Body of pancreas (tissue), 4 donors: ENCODE measurements around the gene FAM72D.
"Not testable (repeated sequence)": the region's sequence is repeated elsewhere in the genome, so short reads cannot be mapped to it uniquely, and the experiment has no call there.

Experiments used
- POLR2A ChIP-seq, 3 donors: fragments of 450-650 bp; IDR thresholded peaks; one replicate each; pipeline ENCODE4 v1.6.1; 2016; ENCODE audit warnings: antibody characterized with exemption in 3 of 3, mild to moderate bottlenecking in 2 of 3
- TF ChIP-seq, protein P1 (sequence below), 7 experiments: fragments of 450-650 bp in 4 of 7; fragments of 200-600 bp in 3 of 7; sonication (generic) in 3 of 7; IDR thresholded peaks; one replicate each; pipeline ENCODE4 v1.5.1; 2016 to 2019; ENCODE audit warnings: antibody characterized with exemption in 7 of 7

DNA sequence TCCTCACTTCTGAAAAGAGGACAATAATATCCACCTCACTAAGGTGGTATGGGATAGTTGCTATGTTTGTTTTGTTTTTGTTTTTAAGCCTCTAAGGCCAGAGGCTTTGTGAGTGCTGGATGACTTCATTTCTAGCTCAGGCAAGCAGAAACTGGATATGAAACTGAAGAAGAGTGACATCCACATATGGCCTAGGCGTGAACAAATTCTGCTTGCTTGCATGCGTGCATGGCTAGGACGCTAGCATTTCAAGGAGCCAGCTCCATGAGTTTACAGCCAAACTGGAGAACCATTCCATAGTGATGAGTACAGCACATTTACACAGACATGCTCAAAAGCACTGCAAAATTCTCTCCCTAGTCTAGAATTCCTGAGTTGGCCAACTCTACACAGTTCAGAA, 37.6 kb upstream of the FAM72D start:
- TF ChIP-seq, protein P1, sequence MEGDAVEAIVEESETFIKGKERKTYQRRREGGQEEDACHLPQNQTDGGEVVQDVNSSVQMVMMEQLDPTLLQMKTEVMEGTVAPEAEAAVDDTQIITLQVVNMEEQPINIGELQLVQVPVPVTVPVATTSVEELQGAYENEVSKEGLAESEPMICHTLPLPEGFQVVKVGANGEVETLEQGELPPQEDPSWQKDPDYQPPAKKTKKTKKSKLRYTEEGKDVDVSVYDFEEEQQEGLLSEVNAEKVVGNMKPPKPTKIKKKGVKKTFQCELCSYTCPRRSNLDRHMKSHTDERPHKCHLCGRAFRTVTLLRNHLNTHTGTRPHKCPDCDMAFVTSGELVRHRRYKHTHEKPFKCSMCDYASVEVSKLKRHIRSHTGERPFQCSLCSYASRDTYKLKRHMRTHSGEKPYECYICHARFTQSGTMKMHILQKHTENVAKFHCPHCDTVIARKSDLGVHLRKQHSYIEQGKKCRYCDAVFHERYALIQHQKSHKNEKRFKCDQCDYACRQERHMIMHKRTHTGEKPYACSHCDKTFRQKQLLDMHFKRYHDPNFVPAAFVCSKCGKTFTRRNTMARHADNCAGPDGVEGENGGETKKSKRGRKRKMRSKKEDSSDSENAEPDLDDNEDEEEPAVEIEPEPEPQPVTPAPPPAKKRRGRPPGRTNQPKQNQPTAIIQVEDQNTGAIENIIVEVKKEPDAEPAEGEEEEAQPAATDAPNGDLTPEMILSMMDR (IDR thresholded peaks at IDR 0.05): not testable (repeated sequence)
- not testable (repeated sequence) for TF ChIP-seq POLR2A (IDR thresholded peaks at IDR 0.05)
